H1 (cell line): ENCODE results near the gene MBTPS2. TPM values are rescaled to one million over a fixed set of nuclear protein-coding genes. Genes with fewer than 3 reads are reported as not detected.

ENCODE experiments used
- CTCF ChIA-PET: fragments of 300-600 bp; sonication (Branson Sonifier 250); formaldehyde crosslinking; loops from one replicate; lab custom pipeline; 2021; ENCODE audit not compliant: partially characterized antibody; lab: Charles Lee
- POLR2A ChIA-PET: fragments of 300-600 bp; sonication (Branson Sonifier 250); formaldehyde crosslinking; loops from one replicate; lab custom pipeline; 2021; ENCODE audit warnings: inconsistent platforms; ENCODE audit not compliant: partially characterized antibody; lab: Charles Lee
- DNase-seq, 2 experiments: peaks; one replicate each; pipeline versions ENCODE4 v3.0.0 to v3.0.0-alpha.2; 2010 to 2022; ENCODE audit warnings: low spot score in 2 of 2, low read depth in 1 of 2, mixed read lengths in 1 of 2
- FAIRE-seq: peaks from 2 replicates; lab custom pipeline; 2011; peaks lifted over from hg19 to GRCh38; lab: Jason Lieb, UNC
- H2AFZ ChIP-seq: 2 replicates; pipeline ENCODE4 v1.8.1; 2012; ENCODE audit warnings: low read length, inconsistent platforms
- H2AK5ac ChIP-seq: 2 replicates; pipeline ENCODE4 v1.6.1; 2013; ENCODE audit warnings: low read depth, low read length
- H2BK120ac ChIP-seq: replicated peaks from 2 replicates; pipeline ENCODE3; 2013; ENCODE audit warnings: low read depth, low read length, inconsistent platforms
- H2BK12ac ChIP-seq: 2 replicates; pipeline ENCODE4 v1.6.1; 2013; ENCODE audit warnings: low read depth, low read length
- H2BK15ac ChIP-seq: 2 replicates; pipeline ENCODE4 v1.6.1; 2013; ENCODE audit warnings: low read length
- H2BK20ac ChIP-seq: 2 replicates; pipeline ENCODE4 v1.6.1; 2013; ENCODE audit warnings: low read length
- H2BK5ac ChIP-seq: 2 replicates; pipeline ENCODE4 v1.6.1; 2013; ENCODE audit warnings: low read depth, low read length
- H3K14ac ChIP-seq: 2 replicates; pipeline ENCODE4 v1.6.1; 2013; ENCODE audit warnings: inconsistent platforms; ENCODE audit not compliant: insufficient read length
- H3K18ac ChIP-seq: 2 replicates; pipeline ENCODE4 v1.6.1; 2013; ENCODE audit warnings: low read length; ENCODE audit errors: extremely low read depth
- H3K23ac ChIP-seq: 2 replicates; pipeline ENCODE4 v1.6.1; 2013; ENCODE audit warnings: inconsistent platforms; ENCODE audit not compliant: insufficient read length
- H3K23me2 ChIP-seq: 2 replicates; pipeline ENCODE4 v1.6.1; 2013; ENCODE audit warnings: low read depth, low read length
- H3K27ac ChIP-seq: 2 replicates; pipeline ENCODE4 v1.6.1; 2011; ENCODE audit warnings: low read depth, low read length, inconsistent platforms
- H3K27me3 ChIP-seq, 4 experiments: replicated peaks in 1 of 4; 1 replicate in 1 of 4; 2 replicates in 3 of 4; pipeline versions ENCODE4 v1.6.1 to v1.8.1; 2011 to 2013; ENCODE audit warnings: low read length in 3 of 4, mild to moderate bottlenecking in 3 of 4, inconsistent platforms in 2 of 4, mixed read lengths in 2 of 4, moderate library complexity in 1 of 4; ENCODE audit not compliant: control insufficient read depth in 3 of 4, insufficient read depth in 3 of 4; ENCODE audit errors: extremely low read depth in 1 of 4
- H3K36me3 ChIP-seq, 4 experiments: 2 replicates each; pipeline versions ENCODE4 v1.6.1 to v1.8.1; 2011 to 2013; ENCODE audit warnings: mild to moderate bottlenecking in 4 of 4, low read length in 3 of 4, moderate library complexity in 2 of 4, control low read depth in 1 of 4, inconsistent platforms in 1 of 4; ENCODE audit not compliant: insufficient read depth in 4 of 4, control insufficient read depth in 2 of 4
- H3K4ac ChIP-seq: replicated peaks from 2 replicates; pipeline ENCODE3; 2013; ENCODE audit warnings: low read length, low read depth, mixed read lengths, inconsistent platforms; ENCODE audit not compliant: insufficient read length
- H3K4me1 ChIP-seq, 4 experiments: replicated peaks in 1 of 4; 1 replicate in 1 of 4; 2 replicates in 3 of 4; pipeline versions ENCODE4 v1.6.1 to v1.8.1; 2011 to 2013; ENCODE audit warnings: low read length in 3 of 4, inconsistent platforms in 2 of 4, mixed read lengths in 1 of 4; ENCODE audit not compliant: insufficient read depth in 4 of 4, control insufficient read depth in 3 of 4
- H3K4me2 ChIP-seq, 2 experiments: 2 replicates each; pipeline versions ENCODE4 v1.6.1 to v1.8.1; 2011 to 2013; ENCODE audit warnings: low read depth in 2 of 2, low read length in 2 of 2, control low read depth in 1 of 2, inconsistent platforms in 1 of 2, mild to moderate bottlenecking in 1 of 2; ENCODE audit not compliant: insufficient read depth in 1 of 2
- H3K4me3 ChIP-seq, 4 experiments: fragments of 200-600, 300-600 bp in 1 of 4; sonication (generic), shearing (Covaris generic), sonication (Bioruptor Twin) in 1 of 4; 2 replicates each; pipeline versions ENCODE4 v1.5.1 to v1.8.1; 2011 to 2016; ENCODE audit warnings: low read length in 4 of 4, low read depth in 3 of 4, control low read depth in 2 of 4, inconsistent platforms in 2 of 4, mild to moderate bottlenecking in 2 of 4, mixed read lengths in 1 of 4, moderate library complexity in 1 of 4; ENCODE audit not compliant: insufficient read depth in 2 of 4; ENCODE audit errors: extremely low read depth in 1 of 4
- H3K56ac ChIP-seq: replicated peaks from 2 replicates; pipeline ENCODE3; 2013; ENCODE audit warnings: low read depth, mild to moderate bottlenecking, mixed read lengths, low read length, inconsistent platforms; ENCODE audit not compliant: insufficient read length
- H3K79me1 ChIP-seq: 2 replicates; pipeline ENCODE4 v1.6.1; 2013; ENCODE audit warnings: low read depth, low read length, control low read depth
- H3K79me2 ChIP-seq, 2 experiments: 2 replicates each; pipeline versions ENCODE4 v1.6.1 to v1.8.1; 2012 to 2013; ENCODE audit warnings: low read length in 2 of 2, mild to moderate bottlenecking in 2 of 2, inconsistent platforms in 1 of 2; ENCODE audit not compliant: insufficient read depth in 2 of 2, control insufficient read depth in 1 of 2
- H3K9ac ChIP-seq, 4 experiments: replicated peaks in 1 of 4; 1 replicate in 1 of 4; 2 replicates in 3 of 4; pipeline versions ENCODE4 v1.6.1 to v1.8.1; 2011 to 2013; ENCODE audit warnings: low read depth in 3 of 4, low read length in 3 of 4, control low read depth in 2 of 4, mild to moderate bottlenecking in 2 of 4, moderate library complexity in 2 of 4, inconsistent platforms in 1 of 4; ENCODE audit errors: extremely low read depth in 1 of 4
- H3K9me3 ChIP-seq, 2 experiments: 2 replicates each; pipeline versions ENCODE4 v1.6.1 to v1.8.1; 2012 to 2013; ENCODE audit warnings: mild to moderate bottlenecking in 2 of 2, moderate library complexity in 2 of 2, control low read depth in 1 of 2, inconsistent platforms in 1 of 2, low read depth in 1 of 2, low read length in 1 of 2, mixed read lengths in 1 of 2; ENCODE audit not compliant: insufficient read depth in 2 of 2
- H4K20me1 ChIP-seq, 2 experiments: replicated peaks in 1 of 2; 2 replicates each; pipeline versions ENCODE3 to v1.8.1; 2011 to 2013; ENCODE audit warnings: inconsistent platforms in 2 of 2, low read length in 2 of 2, mild to moderate bottlenecking in 1 of 2; ENCODE audit not compliant: insufficient read depth in 2 of 2, control insufficient read depth in 1 of 2
- H4K5ac ChIP-seq: 2 replicates; pipeline ENCODE4 v1.6.1; 2013; ENCODE audit warnings: low read length, low read depth, mixed read lengths, inconsistent platforms; ENCODE audit not compliant: insufficient read length
- H4K8ac ChIP-seq: 2 replicates; pipeline ENCODE4 v1.8.0; 2013; ENCODE audit warnings: mild to moderate bottlenecking, moderate library complexity, low read length, inconsistent platforms; ENCODE audit not compliant: insufficient read depth; ENCODE audit errors: extremely low read depth
- H4K91ac ChIP-seq: replicated peaks from 2 replicates; pipeline ENCODE3; 2013; ENCODE audit warnings: low read length, mixed read lengths, inconsistent platforms; ENCODE audit not compliant: insufficient read length
- ASH2L ChIP-seq: fragments of 200-600, 300-600 bp; sonication (generic); IDR thresholded peaks from one replicate; pipeline ENCODE4 v1.7.1; 2017; ENCODE audit warnings: low read length
- CREB1 ChIP-seq: IDR thresholded peaks from 2 replicates; pipeline ENCODE4 v1.6.1; 2012; ENCODE audit warnings: inconsistent platforms
- E2F6 ChIP-seq: IDR thresholded peaks from 2 replicates; pipeline ENCODE4 v1.6.1; 2012; ENCODE audit warnings: inconsistent platforms
- RNF2 ChIP-seq: fragments of 200-900, 300-1000 bp; sonication (generic); IDR thresholded peaks from 2 replicates; pipeline ENCODE4 v1.7.1; 2016; ENCODE audit warnings: borderline replicate concordance, low read depth, mild to moderate bottlenecking, antibody characterized with exemption, low read length; ENCODE audit not compliant: poor library complexity, severe bottlenecking; ENCODE audit errors: missing control alignments
- SAP30 ChIP-seq: fragments of 300-600 bp; sonication (generic); IDR thresholded peaks from 2 replicates; pipeline ENCODE4 v1.7.1; 2012; ENCODE audit warnings: low read length, moderate library complexity, mild to moderate bottlenecking, inconsistent platforms; ENCODE audit not compliant: insufficient read depth, insufficient replicate concordance
- TBP ChIP-seq: IDR thresholded peaks from 2 replicates; pipeline ENCODE4 v1.6.1; 2011; ENCODE audit warnings: low read depth, low read length, improper control_type of control experiment
- WGBS, 2 experiments: shearing (Covaris generic) in 1 of 2; methylation state at CpG; one replicate each; pipeline versions ENCODE4 v1.1.6 to v1.1.7; 2013 to 2015; ENCODE audit warnings: low lambda C conversion rate in 2 of 2, mixed read lengths in 2 of 2, inconsistent platforms in 1 of 2, low coverage in 1 of 2, missing lambda C conversion rate in 1 of 2; ENCODE audit not compliant: insufficient replicate concordance in 2 of 2, insufficient coverage in 1 of 2, insufficient read length in 1 of 2; ENCODE audit errors: extremely low coverage in 1 of 2, missing lambda C conversion rate in 1 of 2; 5-methylcytosine and 5-hydroxymethylcytosine counted together
- polyA plus RNA-seq, 7 experiments: library from polyadenylated mRNA; depleted of rRNA in 3 of 7; stranded (reverse) in 5 of 7; unstranded in 2 of 7; fragments of >200 nt in 5 of 7; fragments of 200-250 nt in 2 of 7; gene quantifications; 1 replicate in 5 of 7; 2 replicates in 1 of 7; 4 replicates in 1 of 7; pipeline versions ENCODE4 v1.2.1 to v1.2.3, GENCODE V29; 2011 to 2013; ENCODE audit warnings: missing spikeins in 2 of 7, mixed read lengths in 2 of 7
- total RNA-seq: library from RNA; stranded (reverse); fragmentation: NEBNext Ultra II Directional; extraction: Animal tissue kit (Norgen Biotek cat#: 25700); gene quantifications from 2 replicates; pipeline ENCODE4 v1.2.1, GENCODE V29; 2021

The MBTPS2 gene
- total and polyA plus RNA-seq, 2 of the 8 experiments (the other 6 are each of a cell fraction or from before 2014, with no cell fraction given) = 4.3 to 7.4 TPM

- H2BK20ac ChIP-seq = no peak overlapping the region
- CTCF ChIA-PET = interaction anchor here (0.9 to 2.2 kb wide), 2 partner anchors 25 to 138 kb away, joined by 3 to 5 read pairs; no protein-coding TSS in a partner anchor
Observed at GRCh38 chrX:21837056-21837455, 2.4 kb upstream of the MBTPS2 start.

More at GRCh38 chrX:21837056-21837455, 2.4 kb upstream of the MBTPS2 start:
- Histone ChIP-seq H3K79me2 (peaks cover 0 to 7% of the 10 kb centered on the region in 2 experiments; a peak in 2 of 4 replicates), H3K27ac (no peak overlapping the region), H2AFZ (no peak overlapping the region), H3K4me3 (no peak overlapping the region), H4K20me1 (no peaks in the 10 kb centered on the region), H3K9ac (no peak overlapping the region), H4K91ac (no peak overlapping the region), H3K4ac (no peak overlapping the region), H2BK5ac (no peak overlapping the region), H3K56ac (no peak overlapping the region), H3K4me2 (no peak overlapping the region)
- no peak for FAIRE-seq
- TF ChIP-seq CREB1 = no peak
- TF ChIP-seq SAP30 = no peak
- TF ChIP-seq E2F6 = no peak
- TF ChIP-seq TBP = no peak
- TF ChIP-seq RNF2 = no peak
- TF ChIP-seq ASH2L = no peak
- TF ChIP-seq, all 59 proteins: peak for 0
- Histone ChIP-seq H2AK5ac (no peak overlapping the region), H3K23ac (no peak overlapping the region), H4K8ac (no peak overlapping the region), H3K9me3 (no peaks in the 10 kb centered on the region), H3K4me1 (no peaks in the 10 kb centered on the region; a peak in 1 of 7 replicates), H3K79me1 (no peaks in the 10 kb centered on the region), H2BK120ac (no peak overlapping the region), H3K18ac (no peak overlapping the region), H3K36me3 (no peaks in the 10 kb centered on the region), H2BK12ac (no peak overlapping the region), H3K27me3 (no peaks in the 10 kb centered on the region), H4K5ac (no peak overlapping the region), H3K14ac (no peak overlapping the region), H3K23me2 (no peaks in the 10 kb centered on the region), H2BK15ac (no peak overlapping the region)
- POLR2A ChIA-PET = no interaction called here
- DNase-seq = no peak
- WGBS, 2 experiments = 92% methylated on average over 2 of the region's 2 CpGs; no CpG with 5 or more reads in 1 of the 2 experiments
